NCI-H446 treated with DMSO at 0.1 percent for 48 hours (cell line): ENCODE measurements around the gene PITPNM1.
"Not testable (repeated sequence)": the region's sequence is repeated elsewhere in the genome, so short reads cannot be mapped to it uniquely, and the experiment has no call there.

ENCODE experiments used
- DNase-seq: peaks from one replicate; lab custom pipeline; 2025; lab: John Stamatoyannopoulos, UW

PITPNM1 gene

DNA sequence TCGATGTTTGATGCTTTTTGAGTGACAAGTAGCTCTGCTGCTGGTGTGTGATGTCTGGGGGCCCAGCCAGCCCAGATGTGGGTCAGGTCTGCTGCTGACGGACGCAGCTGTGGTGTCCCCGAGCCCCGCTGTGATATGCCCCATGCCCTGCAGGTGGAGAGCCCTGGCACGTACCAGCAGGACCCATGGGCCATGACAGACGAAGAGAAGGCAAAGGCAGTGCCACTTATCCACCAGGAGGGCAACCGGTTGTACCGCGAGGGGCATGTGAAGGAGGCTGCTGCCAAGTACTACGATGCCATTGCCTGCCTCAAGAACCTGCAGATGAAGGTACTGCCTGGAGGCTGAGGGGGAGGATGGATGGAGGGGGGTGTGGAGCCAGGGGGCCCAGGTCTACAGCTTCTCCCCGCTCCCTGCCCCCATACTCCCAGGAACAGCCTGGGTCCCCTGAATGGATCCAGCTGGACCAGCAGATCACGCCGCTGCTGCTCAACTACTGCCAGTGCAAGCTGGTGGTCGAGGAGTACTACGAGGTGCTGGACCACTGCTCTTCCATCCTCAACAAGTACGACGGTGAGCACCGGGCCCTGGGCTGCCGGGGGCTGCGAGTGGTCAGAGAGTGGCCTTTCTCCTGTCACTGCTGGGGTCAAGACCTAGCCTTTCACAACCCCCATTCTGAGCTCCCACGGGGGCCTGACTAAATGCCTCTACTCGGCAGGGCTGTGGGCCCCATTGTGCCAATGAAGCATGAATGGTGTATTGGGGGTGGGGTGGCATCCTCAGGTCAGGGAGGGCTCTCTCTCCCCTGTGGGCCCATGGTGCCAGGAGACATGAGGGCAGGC lies 15.1 kb downstream of the PITPNM1 start:
- no peak for DNase-seq

DNA sequence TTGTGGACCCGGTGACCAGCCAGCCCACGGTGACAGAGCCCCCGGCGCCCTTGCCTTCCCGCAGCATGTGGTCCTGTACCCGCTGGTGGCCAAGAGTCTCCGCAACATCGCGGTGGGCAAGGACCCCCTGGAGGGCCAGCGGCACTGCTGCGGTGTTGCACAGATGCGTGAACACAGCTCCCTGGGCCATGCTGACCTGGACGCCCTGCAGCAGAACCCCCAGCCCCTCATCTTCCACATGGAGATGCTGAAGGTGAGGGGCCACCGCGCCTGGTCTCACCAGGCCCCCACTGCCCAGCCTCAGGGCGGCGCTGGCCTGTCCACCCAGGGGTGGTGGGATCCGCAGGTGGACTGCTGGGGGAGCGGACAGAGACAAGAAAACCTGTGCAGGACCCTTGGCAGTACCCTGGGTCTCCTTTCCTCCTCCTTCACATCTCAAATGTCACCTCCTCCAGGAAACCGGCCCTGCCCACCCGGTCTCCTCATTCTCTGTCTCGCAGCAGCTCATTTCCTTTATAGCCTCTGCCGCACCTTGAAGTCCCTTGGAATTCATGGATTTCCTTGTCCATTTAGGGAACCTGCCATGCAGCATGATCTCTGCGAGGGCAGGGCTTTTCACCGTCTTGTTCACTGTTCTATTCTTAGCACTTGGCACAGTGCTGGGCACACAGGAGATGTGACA lies 15.8 kb downstream of the PITPNM1 start:
- DNase-seq, result no peak

DNA sequence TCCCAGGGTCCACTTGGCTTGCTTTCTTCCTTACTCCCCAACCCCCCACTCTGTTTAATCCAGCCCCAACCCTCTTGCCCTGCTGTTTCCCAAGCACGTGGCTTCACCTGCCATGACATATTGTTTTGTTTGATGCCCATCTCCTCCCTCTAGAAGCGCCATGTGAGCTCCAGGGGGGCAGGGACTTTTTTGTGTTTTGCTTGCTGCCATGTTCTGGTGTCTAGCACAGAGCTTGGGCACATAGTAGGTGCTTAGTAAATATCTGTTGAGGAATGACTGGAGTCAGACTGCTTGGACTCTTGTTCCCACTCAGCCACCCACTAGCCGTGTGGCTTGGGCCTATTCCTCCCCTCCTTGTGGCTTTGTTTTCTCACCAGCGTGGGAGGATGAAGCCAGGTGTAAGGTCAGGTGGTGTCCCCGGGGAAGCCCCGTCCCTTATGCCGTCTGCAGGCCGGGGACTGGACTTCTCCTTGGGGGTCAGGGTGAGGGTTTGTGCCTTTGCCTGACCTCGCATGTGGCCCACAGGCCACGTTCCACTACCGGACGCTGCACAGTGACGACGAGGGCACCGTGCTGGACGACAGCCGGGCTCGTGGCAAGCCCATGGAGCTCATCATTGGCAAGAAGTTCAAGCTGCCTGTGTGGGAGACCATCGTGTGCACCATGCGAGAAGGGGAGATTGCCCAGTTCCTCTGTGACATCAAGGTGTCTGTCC lies 18.5 kb downstream of the PITPNM1 start:
- DNase-seq, result no peak

DNA sequence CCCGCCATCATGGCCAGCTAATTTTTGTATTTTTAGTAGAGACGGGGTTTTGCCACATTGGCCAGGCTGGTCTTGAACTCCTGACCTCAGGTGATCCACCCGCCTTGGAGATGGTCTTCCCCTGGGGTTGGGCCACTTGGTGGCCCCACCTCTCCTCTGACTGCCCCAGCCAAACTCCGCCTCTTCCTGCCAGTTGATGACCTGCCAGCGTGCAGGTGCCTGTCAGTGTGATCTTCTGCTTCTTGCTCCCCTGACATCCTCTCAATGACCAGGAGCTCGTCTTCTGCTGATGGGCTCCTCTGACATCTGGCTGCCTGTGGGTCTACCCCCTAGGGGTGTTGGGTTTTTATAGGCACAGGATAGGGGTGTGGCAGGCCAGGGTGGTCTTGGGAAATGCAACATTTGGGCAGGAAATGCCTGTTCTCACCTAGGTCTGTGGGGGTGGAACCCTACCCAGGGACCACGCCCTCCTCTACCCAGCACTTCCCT lies 19.2 kb downstream of the PITPNM1 start:
- DNase-seq, result not testable (repeated sequence)

DNA sequence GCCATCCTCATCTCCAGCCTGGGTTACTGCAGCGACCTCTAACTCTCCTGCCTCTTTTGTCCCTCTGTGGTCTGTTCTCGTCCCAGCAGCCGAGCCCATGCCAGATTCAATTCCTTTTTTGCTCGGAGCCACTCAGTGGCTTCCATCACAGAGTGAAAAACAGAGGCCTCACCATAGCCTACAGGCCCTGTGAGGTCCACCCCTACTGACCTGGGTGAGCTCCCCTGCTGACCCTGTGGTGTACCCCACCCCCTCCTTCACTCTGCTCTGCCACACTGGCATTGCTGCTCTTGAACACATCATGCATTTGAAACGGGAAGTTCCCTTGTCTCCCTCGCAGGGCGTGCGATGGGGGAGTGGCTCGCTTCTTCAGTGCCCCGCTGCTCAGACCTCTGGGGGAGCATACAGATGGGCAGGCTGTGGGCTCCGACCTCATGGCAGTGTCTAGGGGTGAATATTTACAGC lies 20.3 kb downstream of the PITPNM1 start:
- no peak for DNase-seq

DNA sequence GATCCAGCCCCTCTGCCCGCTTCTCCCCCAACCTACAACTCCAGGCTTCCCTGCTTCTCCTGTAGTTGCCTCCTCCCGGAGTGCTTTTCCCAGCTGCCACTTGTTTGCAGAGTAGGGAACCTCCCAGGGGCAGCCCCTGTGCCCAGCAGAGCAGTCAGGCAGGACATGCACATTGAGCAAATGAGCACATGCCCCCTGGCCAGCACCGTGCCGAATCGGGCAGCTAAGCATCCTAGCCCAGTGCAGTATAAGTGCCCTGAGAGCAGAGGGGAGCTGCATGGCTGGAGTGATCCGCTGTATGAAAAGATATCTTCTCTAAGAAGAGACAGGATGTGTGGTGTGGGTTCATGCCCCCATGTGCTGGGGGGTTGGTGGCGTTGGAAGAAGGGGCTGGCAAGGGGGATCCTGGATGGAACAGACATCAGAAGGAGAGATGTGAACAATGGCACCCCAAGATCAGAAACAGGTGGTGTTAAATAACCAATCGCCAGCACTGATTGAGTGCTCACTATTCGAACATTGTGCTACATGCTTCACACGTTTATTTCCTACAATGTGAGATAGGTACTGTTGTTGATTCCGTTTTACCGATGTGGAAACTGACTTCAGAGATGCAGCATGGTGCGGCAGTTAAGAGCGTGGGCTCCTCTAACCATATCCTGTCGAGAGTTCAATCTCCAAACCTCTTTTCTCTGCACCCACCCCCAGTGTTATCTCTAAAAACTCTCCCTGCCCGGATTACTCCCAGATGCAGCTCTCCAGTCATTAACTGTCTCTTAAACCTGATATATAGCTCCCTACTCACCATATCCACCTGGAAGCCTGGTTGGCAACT lies 21.1 kb downstream of the PITPNM1 start:
- no peak for DNase-seq

DNA sequence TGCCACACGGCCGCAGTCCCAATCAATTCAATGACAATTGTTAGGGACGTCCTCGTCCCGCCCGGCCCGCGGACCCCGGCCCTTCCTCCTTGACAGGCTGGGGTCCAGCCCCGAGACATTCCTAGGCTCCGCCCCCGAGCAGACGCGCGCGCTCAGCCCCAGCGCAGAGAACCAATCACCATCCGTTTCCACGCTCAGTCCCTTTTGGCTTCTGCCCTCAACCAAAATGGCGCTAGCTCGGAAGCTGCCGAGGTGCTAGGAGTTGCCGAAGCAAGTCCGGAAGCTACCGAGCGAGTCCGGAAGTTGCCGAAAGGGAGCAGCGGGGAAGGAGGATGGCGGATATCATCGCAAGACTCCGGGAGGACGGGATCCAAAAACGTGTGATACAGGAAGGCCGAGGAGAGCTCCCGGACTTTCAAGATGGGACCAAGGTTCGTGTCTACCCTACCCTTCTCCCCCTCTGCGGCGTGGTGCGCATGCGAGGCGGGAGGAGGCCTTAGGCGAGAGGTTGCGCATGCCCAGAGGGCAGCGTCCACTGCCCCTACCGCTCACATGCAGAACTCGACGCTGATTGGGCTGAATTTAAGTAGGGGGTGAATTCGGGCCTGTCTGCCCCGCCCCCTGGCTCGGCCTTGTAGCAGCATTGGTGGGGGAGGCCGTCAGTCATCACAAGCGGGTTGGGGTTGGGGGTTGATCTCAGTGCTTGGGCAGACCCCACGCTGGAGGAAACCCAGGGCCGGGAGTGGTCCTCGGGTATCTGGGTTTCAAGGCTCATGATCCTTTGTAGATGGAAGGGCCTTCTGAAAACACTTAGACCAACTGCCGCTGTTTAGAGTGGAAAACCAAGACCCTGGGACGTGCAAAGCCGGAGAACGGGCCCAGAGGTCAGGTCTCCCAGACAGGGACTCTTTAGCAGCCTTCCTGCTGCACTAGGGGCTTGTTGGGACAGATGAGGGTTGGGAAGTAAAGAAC lies 22.1 kb downstream of the PITPNM1 start, which contains the start of gene AIP:
AIP (plus strand) TSS at position 200 of the 972 bp plus-strand sequence; CDS start at position 333, 133 bp downstream.
- DNase-seq, result peak; percentile 97

DNA sequence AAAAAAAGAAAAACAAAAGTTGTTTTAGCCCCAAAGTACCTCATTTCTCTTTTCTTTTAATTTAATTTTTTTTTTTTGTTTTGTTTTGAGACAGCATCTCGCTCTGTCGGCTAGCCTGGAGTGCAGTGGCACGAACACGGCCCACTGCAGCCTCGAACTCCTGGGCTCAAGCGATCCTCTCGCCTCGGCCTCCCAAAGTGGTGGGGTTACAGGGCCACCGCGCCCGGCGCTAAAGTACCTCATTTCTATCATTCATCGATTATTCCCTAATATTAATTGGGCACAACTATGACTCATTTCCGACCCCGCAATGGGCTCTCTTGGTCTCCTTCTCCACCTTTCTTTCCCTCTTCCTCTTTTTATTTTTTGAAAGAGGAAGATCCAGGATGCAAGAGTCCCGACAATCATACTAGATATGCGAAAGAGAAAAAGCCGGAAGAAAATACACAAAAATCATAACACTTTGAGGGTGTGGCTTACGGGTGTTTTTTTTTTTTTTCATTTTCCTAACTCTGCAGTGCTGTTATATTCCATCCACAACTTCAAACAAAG lies 22.8 kb downstream of the PITPNM1 start:
- no peak for DNase-seq

DNA sequence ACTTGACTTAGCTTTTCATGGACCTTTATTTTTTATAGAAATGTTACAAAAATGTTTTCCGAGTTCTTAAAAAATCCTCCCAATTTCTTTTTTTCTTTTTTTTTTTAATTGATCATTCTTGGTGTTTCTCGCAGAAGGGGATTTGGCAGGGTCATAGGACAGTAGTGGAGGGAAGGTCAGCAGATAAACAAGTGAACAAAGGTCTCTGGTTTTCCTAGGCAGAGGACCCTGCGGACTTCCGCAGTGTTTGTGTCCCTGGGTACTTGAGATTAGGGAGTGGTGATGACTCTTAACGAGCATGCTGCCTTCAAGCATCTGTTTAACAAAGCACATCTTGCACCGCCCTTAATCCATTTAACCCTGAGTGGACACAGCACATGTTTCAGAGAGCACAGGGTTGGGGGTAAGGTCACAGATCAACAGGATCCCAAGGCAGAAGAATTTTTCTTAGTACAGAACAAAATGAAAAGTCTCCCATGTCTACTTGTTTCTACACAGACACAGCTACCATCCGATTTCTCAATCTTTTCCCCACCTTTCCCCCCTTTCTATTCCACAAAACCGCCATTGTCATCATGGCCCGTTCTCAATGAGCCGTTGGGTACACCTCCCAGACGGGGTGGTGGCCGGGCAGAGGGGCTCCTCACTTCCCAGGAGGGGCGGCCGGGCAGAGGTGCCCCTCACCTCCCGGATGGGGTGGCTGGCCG lies 27.7 kb downstream of the PITPNM1 start:
- not testable (repeated sequence) for DNase-seq

DNA sequence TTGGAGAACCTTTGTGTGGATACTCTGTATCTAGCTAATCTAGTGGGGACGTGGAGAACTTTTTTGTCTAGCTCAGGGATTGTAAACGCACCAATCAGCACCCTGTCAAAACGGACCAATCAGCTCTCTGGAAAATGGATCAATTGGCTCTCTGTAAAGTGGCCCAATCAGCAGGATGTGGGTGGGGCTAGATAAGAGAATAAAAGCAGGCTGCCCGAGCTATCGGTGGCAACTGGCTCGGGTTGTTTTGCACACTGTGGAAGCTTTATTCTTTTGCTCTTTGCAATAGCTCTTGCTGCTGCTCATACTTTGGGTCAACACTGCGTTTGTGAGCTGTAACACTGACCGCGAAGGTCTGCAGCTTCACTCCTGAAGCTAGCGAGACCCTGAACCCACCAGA lies 28.5 kb downstream of the PITPNM1 start:
- DNase-seq, result not testable (repeated sequence)

DNA sequence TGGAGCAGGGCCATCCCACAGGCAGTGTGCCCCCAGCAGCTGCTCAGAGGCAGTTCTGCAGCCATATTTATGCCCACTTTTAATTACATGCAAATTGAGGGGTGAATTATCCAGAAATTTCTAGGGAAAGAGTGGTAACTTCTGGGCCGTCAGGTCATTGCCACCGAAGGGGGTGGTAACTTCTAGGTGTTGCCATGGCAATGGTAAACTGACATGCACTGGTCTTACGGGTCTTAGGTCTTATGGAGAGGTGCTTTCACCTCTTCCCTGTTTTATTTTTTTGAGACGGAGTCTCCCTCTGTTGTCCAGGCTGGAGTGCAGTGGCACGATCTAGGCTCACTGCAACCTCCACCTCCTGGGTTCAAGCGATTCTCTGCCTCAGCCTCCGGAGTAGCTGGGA lies 32.3 kb downstream of the PITPNM1 start:
- DNase-seq, result no peak

DNA sequence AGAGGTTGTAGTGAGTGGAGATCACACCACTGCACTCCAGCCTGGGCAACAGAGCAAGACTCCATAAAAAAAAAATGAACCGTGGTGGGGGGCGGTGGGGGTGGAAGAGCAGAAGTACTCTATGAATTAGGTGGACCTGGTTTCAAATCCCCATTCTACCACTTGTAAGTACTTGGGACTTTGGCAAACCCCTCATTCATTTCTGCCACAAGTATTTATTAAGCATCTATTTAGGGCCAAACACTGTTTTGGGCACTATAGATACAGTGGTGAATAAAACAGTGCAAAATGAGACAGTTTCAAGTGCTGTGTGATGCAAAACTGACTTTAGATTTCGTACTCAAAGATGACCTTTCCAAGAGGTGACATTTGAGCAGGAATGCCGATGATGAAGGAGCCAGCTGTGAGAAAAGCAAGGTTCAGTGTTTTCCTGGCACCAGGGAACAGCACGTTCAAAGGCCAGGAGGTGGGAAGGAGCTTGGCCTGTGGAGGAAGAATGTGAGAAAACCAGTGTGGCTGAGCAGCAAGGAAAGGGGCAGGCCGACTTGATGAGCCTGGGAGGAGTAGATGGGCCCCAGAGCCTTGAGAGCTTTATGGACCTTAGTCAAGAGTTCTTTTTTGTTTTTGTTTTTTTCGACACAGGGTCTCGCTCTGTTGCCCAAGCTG lies 34.7 kb downstream of the PITPNM1 start:
- no peak for DNase-seq

DNA sequence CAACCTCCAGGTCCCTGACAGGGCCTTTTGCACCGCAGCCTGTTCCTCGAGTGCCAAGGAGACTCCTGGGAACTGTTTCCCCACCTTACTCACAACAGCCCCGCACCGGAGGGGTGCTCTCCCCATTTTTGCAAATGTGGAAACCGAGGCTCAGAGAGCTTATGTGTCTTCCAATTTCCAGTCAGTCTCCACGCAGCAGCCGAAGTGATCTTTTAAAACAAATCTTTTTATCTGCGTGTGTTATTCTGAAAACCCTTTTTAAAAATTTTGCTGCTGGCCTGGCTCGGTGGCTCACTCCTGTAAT lies 35.7 kb downstream of the PITPNM1 start:
- no peak for DNase-seq

DNA sequence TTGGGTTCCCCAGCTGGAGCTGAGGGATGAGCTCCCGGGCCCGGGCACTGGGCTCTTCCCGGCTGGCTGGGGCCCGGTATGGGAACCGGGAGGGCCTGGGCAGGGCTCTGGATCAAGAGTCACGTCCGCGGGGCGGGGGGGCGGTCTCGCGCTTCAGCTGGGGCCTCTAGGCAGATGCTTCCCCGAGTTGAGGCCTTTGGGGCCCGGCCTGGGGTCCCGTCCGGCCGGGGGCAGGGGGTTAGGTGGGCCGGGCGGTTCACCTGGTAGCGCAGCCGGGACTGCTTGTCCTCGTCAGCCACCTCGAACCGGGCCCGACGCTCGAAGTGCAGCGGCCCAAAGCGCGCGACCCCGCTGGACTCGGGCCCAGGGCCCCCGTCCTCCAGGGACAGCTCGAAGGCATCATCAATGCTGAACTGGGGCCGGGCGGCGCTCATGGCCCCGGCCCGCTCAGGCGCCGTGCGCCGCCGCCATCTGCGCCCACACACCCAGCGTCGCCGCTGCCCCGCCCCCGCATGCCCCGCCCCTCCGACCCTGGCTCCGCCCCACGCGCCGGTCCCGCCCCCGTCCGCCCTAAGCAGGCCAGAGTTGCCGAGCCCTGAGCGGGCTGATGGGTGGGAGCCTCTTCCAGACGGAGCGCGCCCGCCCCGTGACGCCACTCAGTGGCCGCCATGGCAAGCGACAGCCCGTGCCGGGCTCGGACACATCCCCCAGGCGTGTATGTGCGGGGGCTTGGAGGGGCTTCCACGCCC lies 36.2 kb downstream of the PITPNM1 start, which contains the start of gene TMEM134:
TMEM134 (minus strand) TSS at position 493 of the 749 bp plus-strand sequence; CDS start at position 434, 59 bp downstream.
- DNase-seq, result peak; percentile 78

DNA sequence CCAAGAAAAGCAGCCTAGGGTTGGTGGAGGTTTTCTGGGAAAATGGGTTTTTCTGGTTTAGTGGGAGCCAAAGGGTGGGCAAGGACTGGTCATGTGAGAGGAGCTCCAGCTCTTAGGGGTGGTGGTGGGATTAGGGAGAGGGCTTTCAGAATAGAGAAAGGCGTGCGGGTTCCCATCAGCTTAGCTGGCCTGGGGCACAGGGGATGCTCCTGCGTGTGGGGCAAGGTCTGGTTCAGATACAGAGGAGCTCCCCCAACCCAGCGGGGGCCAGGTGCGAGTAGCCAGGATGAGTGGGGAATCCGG lies 36.8 kb downstream of the PITPNM1 start:
- no peak for DNase-seq

DNA sequence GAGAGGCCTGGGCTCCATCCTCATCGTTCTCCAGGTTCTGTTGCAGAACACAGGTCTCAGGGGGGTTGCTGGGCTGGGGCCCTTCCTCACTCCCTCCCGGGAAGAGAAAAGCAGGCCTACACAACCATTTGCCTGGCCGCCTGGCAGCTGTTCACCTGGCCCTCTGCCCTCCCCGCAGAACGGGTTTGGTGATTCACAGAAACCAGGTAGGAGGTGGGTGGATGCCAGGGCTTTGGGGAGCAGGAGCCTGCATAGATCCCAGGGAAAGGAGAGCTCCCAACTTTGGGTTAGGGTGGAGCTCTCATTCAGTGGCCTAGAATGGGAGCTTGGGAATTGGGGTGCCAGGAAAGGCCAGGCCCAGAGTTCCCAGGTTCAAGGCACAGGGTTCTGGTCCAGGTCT lies 37.1 kb downstream of the PITPNM1 start:
- DNase-seq, result no peak

DNA sequence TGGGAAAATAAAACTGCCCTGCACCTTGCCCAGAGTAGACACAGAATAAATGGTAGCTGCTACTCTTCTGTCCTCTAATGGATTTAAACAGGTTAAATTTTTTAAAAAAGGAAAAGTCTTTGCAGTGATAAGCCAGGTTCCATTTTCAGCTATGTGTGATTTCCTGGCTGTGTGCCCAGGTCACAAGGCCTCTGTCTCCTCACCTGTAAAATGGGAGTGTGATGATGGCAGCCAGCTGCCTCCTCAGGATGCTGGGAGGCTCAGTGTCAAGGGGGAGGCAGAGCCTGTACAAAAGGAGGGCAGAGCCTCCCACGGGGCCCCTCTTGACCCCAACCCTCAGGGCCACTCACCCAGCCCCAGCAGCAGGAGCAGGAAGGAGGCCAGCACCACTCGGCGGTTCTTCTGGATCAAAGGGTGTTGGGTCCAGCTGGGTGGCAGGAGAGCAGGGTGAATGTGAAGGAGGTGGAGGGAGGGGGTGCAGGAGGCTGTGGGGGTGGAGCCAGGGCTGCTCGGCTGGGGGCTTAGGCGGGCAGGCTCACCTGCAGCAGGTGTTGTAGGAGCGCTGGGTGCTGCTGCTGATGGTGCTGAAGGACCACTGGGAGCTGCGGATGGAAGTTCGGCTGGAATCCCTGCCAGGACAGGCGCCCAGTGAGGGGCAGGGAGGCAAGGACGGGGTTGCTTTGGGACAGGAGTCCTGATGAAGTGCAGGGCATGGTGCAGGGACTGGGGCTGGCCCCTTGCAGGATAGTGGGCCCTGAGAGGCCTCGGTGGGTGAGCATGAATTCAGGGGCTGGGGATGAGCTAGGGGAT lies 38.0 kb downstream of the PITPNM1 start:
- DNase-seq, result no peak
